Left ventricle myocardium inferior (tissue), 1 donor: ENCODE measurements around the gene RANBP1. TPM values are rescaled to one million over a fixed set of nuclear protein-coding genes. Genes with fewer than 3 reads are reported as not detected.

Experiments
- DNase-seq: peaks from one replicate; pipeline ENCODE4 v3.0.0-alpha.2; 2020
- H3K27ac ChIP-seq: fragments of 200-600 bp; replicated peaks from 2 replicates; pipeline ENCODE4 v1.8.0; 2021
- H3K27me3 ChIP-seq: fragments of 200-600 bp; 2 replicates; pipeline ENCODE4 v1.8.0; 2021; ENCODE audit warnings: low read depth
- H3K36me3 ChIP-seq: fragments of 200-600 bp; 2 replicates; pipeline ENCODE4 v1.8.0; 2021
- H3K4me1 ChIP-seq: fragments of 200-600 bp; 2 replicates; pipeline ENCODE4 v1.8.0; 2021
- H3K4me3 ChIP-seq: fragments of 200-600 bp; 2 replicates; pipeline ENCODE4 v1.8.0; 2021; ENCODE audit warnings: mild to moderate bottlenecking, moderate library complexity
- H3K9me3 ChIP-seq: fragments of 200-600 bp; replicated peaks from 2 replicates; pipeline ENCODE4 v1.8.0; 2021
- intact Hi-C: fragments of 100-400 bp; cut with micrococcal nuclease; formaldehyde crosslinking; loops from one replicate; pipeline ENCODE4 v1.11.0; 2022
- total RNA-seq: library from RNA; stranded (reverse); fragmentation: NEBNext Ultra II Directional; extraction: Animal tissue kit (Norgen Biotek cat#: 25700); gene quantifications from one replicate; pipeline ENCODE4 v1.2.1, GENCODE V29; 2021
- TF ChIP-seq, protein P1 (sequence below): fragments of 200-600 bp; IDR thresholded peaks from 2 replicates; pipeline ENCODE4 v1.8.0; 2021; ENCODE audit warnings: antibody characterized with exemption, mild to moderate bottlenecking, borderline replicate concordance
- donor health status: DM: no; HTN: yes; CAD: no; lungs with severe emphysema.

Gene RANBP1
- total RNA-seq, 1 donor from 2014 or later, result 39.6 TPM

DNA sequence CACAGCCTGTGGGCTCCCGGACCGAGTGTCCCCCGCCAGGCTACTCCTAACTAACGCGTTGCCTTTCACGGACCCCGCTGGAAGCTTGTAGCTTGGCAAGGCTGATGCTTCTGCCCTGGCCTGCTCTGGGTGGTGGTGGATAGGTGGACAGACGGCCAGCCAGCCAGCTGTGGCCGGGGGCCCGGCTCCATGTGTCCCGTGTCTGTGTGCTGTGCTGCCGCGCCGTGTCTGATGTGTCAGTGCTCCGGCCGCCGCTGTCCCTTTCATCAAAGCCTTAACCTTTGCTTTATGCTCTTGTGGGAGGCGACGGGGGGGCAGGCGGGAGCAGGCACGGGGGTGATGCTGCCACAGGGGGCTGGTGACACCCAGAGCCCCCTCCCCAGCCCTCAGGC, 29.9 kb downstream of the RANBP1 start:
- Histone ChIP-seq H3K4me3 (no peak overlapping the region), H3K4me1 (no peaks in the 10 kb centered on the region), H3K27me3 (no peaks in the 10 kb centered on the region), H3K9me3 (no peaks in the 10 kb centered on the region), H3K27ac (no peak overlapping the region), H3K36me3 (peaks cover 28% of the 10 kb centered on the region)
- TF ChIP-seq, protein P1, sequence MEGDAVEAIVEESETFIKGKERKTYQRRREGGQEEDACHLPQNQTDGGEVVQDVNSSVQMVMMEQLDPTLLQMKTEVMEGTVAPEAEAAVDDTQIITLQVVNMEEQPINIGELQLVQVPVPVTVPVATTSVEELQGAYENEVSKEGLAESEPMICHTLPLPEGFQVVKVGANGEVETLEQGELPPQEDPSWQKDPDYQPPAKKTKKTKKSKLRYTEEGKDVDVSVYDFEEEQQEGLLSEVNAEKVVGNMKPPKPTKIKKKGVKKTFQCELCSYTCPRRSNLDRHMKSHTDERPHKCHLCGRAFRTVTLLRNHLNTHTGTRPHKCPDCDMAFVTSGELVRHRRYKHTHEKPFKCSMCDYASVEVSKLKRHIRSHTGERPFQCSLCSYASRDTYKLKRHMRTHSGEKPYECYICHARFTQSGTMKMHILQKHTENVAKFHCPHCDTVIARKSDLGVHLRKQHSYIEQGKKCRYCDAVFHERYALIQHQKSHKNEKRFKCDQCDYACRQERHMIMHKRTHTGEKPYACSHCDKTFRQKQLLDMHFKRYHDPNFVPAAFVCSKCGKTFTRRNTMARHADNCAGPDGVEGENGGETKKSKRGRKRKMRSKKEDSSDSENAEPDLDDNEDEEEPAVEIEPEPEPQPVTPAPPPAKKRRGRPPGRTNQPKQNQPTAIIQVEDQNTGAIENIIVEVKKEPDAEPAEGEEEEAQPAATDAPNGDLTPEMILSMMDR, result no peak
- intact Hi-C loops, result no loop called here
- no peak for DNase-seq

DNA sequence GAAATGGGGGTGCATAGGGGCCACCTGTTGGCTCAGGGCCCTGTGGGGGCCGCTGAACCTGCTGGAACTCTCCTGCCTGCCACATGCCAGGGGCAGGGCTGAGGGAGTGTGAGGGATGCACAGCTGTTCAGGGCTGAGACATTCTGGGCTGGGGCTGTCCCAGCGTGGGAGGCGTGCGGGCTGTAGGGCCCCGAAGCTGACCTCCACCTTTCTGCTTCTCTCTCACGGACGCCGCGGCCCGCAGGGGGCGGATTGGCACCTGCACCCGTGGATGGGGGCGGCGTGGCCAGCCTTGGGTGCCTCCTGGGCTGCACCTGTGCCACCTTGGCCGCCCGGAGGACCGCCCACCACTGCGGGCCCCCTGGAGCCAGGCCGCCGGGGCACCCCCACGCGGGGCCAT, 30.9 kb downstream of the RANBP1 start:
- no peaks in the 10 kb centered on the region for H3K4me1 ChIP-seq
- DNase-seq, result no peak
- no peak overlapping the region for H3K27ac ChIP-seq
- no peak overlapping the region for H3K4me3 ChIP-seq
- no peaks in the 10 kb centered on the region for H3K27me3 ChIP-seq
- intact Hi-C loops, result no loop called here
- no peaks in the 10 kb centered on the region for H3K9me3 ChIP-seq
- peaks cover 25% of the 10 kb centered on the region for H3K36me3 ChIP-seq
- TF ChIP-seq, protein P1, result no peak

DNA sequence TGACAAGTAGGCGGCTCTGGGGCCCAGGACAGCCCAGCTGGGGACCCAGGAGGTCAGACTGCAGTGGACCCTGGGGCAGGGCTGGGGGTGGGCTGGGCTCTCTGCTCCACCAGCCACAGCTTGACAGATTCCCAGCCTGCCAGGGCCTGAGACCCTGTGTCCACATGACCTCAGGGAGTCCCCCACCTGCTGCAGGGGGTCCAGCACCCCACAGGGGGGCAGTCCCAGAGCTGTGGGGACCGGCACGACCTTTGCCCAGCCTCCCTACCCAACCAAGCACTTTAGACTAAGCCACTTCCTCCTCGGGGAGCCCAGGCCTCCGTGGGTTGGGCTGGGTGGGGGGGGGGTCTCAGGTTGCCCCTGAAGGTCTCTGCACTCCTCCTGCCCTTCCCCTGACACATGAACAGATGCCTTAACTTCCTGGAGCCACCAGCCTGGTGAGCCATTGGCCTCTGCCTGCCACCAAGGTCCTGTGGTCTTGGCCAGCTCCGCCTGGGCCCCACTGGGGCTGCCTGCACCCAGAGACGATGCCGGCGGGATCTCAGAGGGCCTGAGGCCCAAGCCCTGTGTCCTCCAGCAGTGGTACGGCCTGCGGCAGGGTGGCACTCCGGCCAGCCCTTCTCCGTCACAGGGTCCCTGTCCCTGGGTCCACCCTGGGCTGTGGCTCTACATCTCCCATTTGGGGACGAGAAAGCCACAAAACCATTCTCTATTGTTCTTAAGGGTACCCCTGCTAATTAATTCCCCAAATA, 31.5 kb downstream of the RANBP1 start:
- H3K4me1 ChIP-seq, result no peaks in the 10 kb centered on the region
- H3K36me3 ChIP-seq, result peaks cover 25% of the 10 kb centered on the region
- intact Hi-C loops, result no loop called here
- DNase-seq, result no peak
- TF ChIP-seq, protein P1, result no peak
- H3K27me3 ChIP-seq, result no peaks in the 10 kb centered on the region
- no peaks in the 10 kb centered on the region for H3K9me3 ChIP-seq
- no peak overlapping the region for H3K27ac ChIP-seq
- H3K4me3 ChIP-seq, result no peak overlapping the region

DNA sequence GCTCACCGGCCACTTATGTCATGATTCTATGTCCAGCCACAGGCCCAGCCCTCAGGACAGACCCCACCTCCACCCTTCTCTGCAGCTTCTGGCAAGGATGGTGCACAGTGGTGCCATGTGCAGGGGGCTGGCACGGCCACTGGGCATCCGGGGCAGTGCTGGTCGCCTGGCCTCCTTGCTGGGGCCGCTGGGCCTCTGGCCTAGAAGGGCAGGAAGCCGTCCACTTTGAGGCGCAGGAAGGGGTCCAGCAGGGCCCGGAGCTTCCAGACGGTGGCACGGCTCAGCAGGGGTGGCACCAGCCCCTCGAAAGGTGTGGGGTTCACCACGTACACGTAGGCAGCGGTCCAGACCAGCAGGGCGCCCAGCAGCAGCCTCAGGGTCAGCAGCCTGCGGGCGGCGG, 32.5 kb downstream of the RANBP1 start:
- Histone ChIP-seq H3K4me3 (no peak overlapping the region), H3K27ac (no peak overlapping the region), H3K4me1 (no peaks in the 10 kb centered on the region), H3K36me3 (peaks cover 22% of the 10 kb centered on the region), H3K9me3 (no peaks in the 10 kb centered on the region), H3K27me3 (no peaks in the 10 kb centered on the region)
- TF ChIP-seq, protein P1, result no peak
- no peak for DNase-seq
- intact Hi-C loops, result no loop called here

DNA sequence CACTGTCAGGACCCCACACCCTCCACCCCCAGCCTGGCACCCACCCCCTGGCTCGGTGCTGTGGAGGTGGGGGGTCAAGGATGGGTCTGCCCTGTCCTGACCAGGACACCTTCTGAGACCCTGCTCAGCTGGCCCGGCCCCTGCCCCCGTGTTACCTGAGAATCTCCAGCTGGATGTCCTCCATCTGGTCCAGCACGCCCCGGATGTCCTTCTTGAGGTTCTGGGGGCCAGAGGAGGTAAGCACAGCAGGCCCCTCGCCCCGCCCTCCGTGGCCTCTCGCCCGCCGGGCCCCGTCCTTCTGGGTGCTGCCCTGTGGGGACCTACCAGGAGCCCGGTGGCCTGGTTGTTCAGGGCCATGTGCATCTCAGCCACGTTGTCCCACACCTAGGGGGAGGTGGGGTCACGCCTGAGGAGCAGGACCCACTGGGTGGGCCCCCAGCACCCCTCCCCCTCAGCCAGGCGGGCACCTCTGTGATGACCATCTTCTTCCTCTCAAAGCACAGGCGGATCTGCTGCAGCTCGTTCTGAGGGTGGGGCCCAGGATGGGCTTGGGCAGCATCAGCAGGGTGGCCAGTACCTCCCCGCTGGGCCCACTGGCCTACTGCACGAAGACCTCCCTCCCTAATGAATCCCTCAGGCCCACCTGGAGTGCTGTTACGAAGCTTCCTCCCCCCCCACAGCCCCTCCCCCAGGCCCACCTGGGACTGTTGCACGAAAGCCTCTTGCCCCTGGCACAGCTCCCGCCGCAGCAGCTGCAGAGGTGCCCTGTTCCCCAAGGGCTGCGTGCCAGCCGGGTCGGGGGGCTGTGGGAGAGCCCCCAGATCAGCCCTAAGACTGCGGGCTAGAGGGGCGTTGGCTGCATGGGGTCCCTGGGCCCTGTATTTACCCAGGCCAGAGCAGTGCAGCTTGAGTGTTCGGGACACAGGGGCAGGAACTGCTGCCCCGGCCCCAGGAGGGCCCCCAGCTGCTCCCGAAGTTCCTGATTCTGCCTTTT, 33.6 kb downstream of the RANBP1 start:
- TF ChIP-seq, protein P1, result no peak
- H3K9me3 ChIP-seq, result no peaks in the 10 kb centered on the region
- H3K4me3 ChIP-seq, result no peak overlapping the region
- peaks cover 3% of the 10 kb centered on the region for H3K27me3 ChIP-seq
- no peak overlapping the region for H3K27ac ChIP-seq
- intact Hi-C loops, result no loop called here
- no peak for DNase-seq
- H3K4me1 ChIP-seq, result no peaks in the 10 kb centered on the region
- H3K36me3 ChIP-seq, result peaks cover 13% of the 10 kb centered on the region
